HepG2 (cell line): ENCODE data around the gene PTPRM. TPM values are rescaled to one million over a fixed set of nuclear protein-coding genes. Genes with fewer than 3 reads are reported as not detected.

ENCODE experiments used
- ATAC-seq: fragments of 200-7000 bp; cut with Tn5 transposase; 3 replicates; pipeline ENCODE4 v1.9.1; 2020; ENCODE audit warnings: mild to moderate bottlenecking, moderate library complexity
- BruUV-seq: library from RNA; stranded (reverse); fragments of 400-500 nt; replicated peaks from 2 replicates; lab custom pipeline; 2021; lab: Mats Ljungman, UMichigan
- CTCF ChIA-PET: fragments of 300-600 bp; formaldehyde crosslinking; extraction: SDS; loops from one replicate; lab custom pipeline; 2021; ENCODE audit warnings: low total read pairs, inconsistent platforms, low intra/inter-chr PET ratio; lab: Yijun Ruan, JAX
- POLR2A ChIA-PET: fragments of 350-600 bp; sonication (Branson Sonifier 250); formaldehyde crosslinking; loops from one replicate; lab custom pipeline; 2020; ENCODE audit warnings: antibody characterized with exemption, inconsistent platforms; lab: Yijun Ruan, JAX
- DNase-seq: peaks from one replicate; pipeline ENCODE4 v3.0.0-alpha.2; 2015; ENCODE audit warnings: low spot score
- FAIRE-seq: peaks from 3 replicates; lab custom pipeline; 2011; peaks lifted over from hg19 to GRCh38; lab: Jason Lieb, UNC
- H2AFZ ChIP-seq: one replicate; pipeline ENCODE4 v1.6.1; 2011; ENCODE audit warnings: low read length, inconsistent platforms
- H3K27ac ChIP-seq: fragments of 300-600 bp; 3 replicates; pipeline ENCODE4 v1.8.0; 2011; ENCODE audit warnings: mixed run types, mild to moderate bottlenecking, mixed read lengths, low read length, inconsistent platforms; ENCODE audit not compliant: insufficient read depth; ENCODE audit errors: extremely low read length
- H3K27me3 ChIP-seq, 2 experiments: fragments of 200-600 bp in 1 of 2; 2 replicates in 1 of 2; 3 replicates in 1 of 2; pipeline versions ENCODE4 v1.6.0 to v1.8.0; 2011; ENCODE audit warnings: low read length in 2 of 2, mild to moderate bottlenecking in 2 of 2, moderate library complexity in 2 of 2, inconsistent platforms in 1 of 2; ENCODE audit not compliant: insufficient read depth in 2 of 2, control insufficient read depth in 1 of 2
- H3K36me3 ChIP-seq, 2 experiments: fragments of 200-600 bp in 1 of 2; replicated peaks in 1 of 2; 2 replicates in 1 of 2; 3 replicates in 1 of 2; pipeline versions ENCODE4 v1.5.1 to v1.8.0; 2011; ENCODE audit warnings: low read length in 2 of 2, inconsistent platforms in 1 of 2; ENCODE audit not compliant: insufficient read depth in 2 of 2, control insufficient read depth in 1 of 2
- H3K4me1 ChIP-seq: 2 replicates; pipeline ENCODE4 v1.5.1; 2012; ENCODE audit warnings: low read length, inconsistent platforms; ENCODE audit not compliant: insufficient read depth
- H3K4me2 ChIP-seq: 2 replicates; pipeline ENCODE4 v1.6.0; 2011; ENCODE audit warnings: low read depth, low read length, inconsistent platforms
- H3K4me3 ChIP-seq, 3 experiments: fragments of 200-600 bp in 1 of 3; sonication (generic), shearing (Covaris generic) in 1 of 3; replicated peaks in 1 of 3; 2 replicates each; pipeline ENCODE4 v1.5.1; 2011 to 2016; ENCODE audit warnings: low read length in 3 of 3, inconsistent platforms in 2 of 3, low read depth in 2 of 3, mild to moderate bottlenecking in 2 of 3, control low read depth in 1 of 3, mixed read lengths in 1 of 3; ENCODE audit not compliant: insufficient read depth in 1 of 3
- H3K79me2 ChIP-seq: one replicate; pipeline ENCODE4 v1.6.1; 2011; ENCODE audit warnings: low read length, inconsistent platforms; ENCODE audit not compliant: insufficient read depth
- H3K9ac ChIP-seq: 2 replicates; pipeline ENCODE4 v1.6.0; 2011; ENCODE audit warnings: mild to moderate bottlenecking, low read depth, low read length, inconsistent platforms; ENCODE audit not compliant: insufficient read depth
- H3K9me3 ChIP-seq: 2 replicates; pipeline ENCODE4 v1.5.1; 2012; ENCODE audit warnings: mild to moderate bottlenecking, low read length
- H4K20me1 ChIP-seq: 2 replicates; pipeline ENCODE4 v1.6.0; 2011; ENCODE audit warnings: inconsistent platforms, mild to moderate bottlenecking, low read length, moderate library complexity; ENCODE audit not compliant: insufficient read depth
- PHF21A ChIP-seq: sonication (generic); formaldehyde crosslinking; IDR thresholded peaks from 2 replicates; pipeline ENCODE4 v1.5.0; 2020; ENCODE audit warnings: mild to moderate bottlenecking, missing genetic modification reagents
- SYNCRIP ChIP-seq: fragments of 200-400 bp; formaldehyde crosslinking; IDR thresholded peaks from 2 replicates; pipeline ENCODE4 v1.6.1; 2018; ENCODE audit warnings: mild to moderate bottlenecking, low read depth, low read length; ENCODE audit not compliant: insufficient read depth
- TAF1 ChIP-seq: sonication (generic); formaldehyde crosslinking; IDR thresholded peaks from 2 replicates; pipeline ENCODE4 v1.4.0; 2020; ENCODE audit warnings: missing genetic modification reagents
- TCF7L2 ChIP-seq: IDR thresholded peaks from 2 replicates; pipeline ENCODE4 v1.6.1; 2011; ENCODE audit warnings: mild to moderate bottlenecking, low read depth, low read length, moderate library complexity
- ZNF124 ChIP-seq: sonication (generic); formaldehyde crosslinking; IDR thresholded peaks from 2 replicates; pipeline ENCODE4 v1.4.0; 2020; ENCODE audit warnings: missing genetic modification reagents
- ZNF713 ChIP-seq: sonication (generic); formaldehyde crosslinking; IDR thresholded peaks from 2 replicates; pipeline ENCODE4 v1.4.0; 2020; ENCODE audit warnings: mild to moderate bottlenecking, missing genetic modification reagents
- ZNF83 ChIP-seq: sonication (generic); formaldehyde crosslinking; IDR thresholded peaks from 2 replicates; pipeline ENCODE4 v1.4.0; 2020; ENCODE audit warnings: missing genetic modification reagents, mild to moderate bottlenecking, borderline replicate concordance
- ZSCAN29 ChIP-seq: sonication (generic); formaldehyde crosslinking; conservative IDR thresholded peaks from 2 replicates; pipeline ENCODE4 v1.4.0; 2020; ENCODE audit warnings: mild to moderate bottlenecking, missing genetic modification reagents
- ZSCAN30 ChIP-seq: sonication (generic); formaldehyde crosslinking; IDR thresholded peaks from 2 replicates; pipeline ENCODE4 v1.5.0; 2020; ENCODE audit warnings: mild to moderate bottlenecking, missing genetic modification reagents
- WGBS: methylation state at CpG from one replicate; pipeline ENCODE4 v1.1.6; 2017; ENCODE audit warnings: low lambda C conversion rate; 5-methylcytosine and 5-hydroxymethylcytosine counted together
- in situ Hi-C: cut with HindIII; loops from 2 replicates; pipeline ENCODE4 v1.10.0; 2017; ENCODE audit warnings: low pct_unique_long_range_greater_than_20kb; ENCODE audit not compliant: extremely low pct_ligation_motif_present
- intact Hi-C: fragments of 100-400 bp; cut with micrococcal nuclease; formaldehyde crosslinking; loops from one replicate; pipeline ENCODE4 v1.10.0; 2022; ENCODE audit not compliant: unreplicated experiment
- polyA plus RNA-seq, 8 experiments: library from polyadenylated mRNA; depleted of rRNA in 3 of 8; stranded (reverse) in 7 of 8; unstranded in 1 of 8; fragments of >200 nt; fragmentation: Illumina TruSeq in 4 of 8; extraction: Trizol in 4 of 8; gene quantifications; 2 replicates each; pipeline versions ENCODE4 v1.2.1 to v1.2.3, GENCODE V29; 2011 to 2016; ENCODE audit warnings: low read depth in 4 of 8, missing spikeins in 1 of 8, mixed read lengths in 1 of 8; ENCODE audit not compliant: insufficient read depth in 1 of 8
- total RNA-seq, 5 experiments: library from RNA; depleted of rRNA; stranded (reverse); fragments of >200 nt; fragmentation: Illumina TruSeq; extraction: Trizol; gene quantifications; 2 replicates each; pipeline ENCODE4 v1.2.3, GENCODE V29; 2016; ENCODE audit warnings: low read depth in 1 of 5
- TF ChIP-seq, protein P1 (sequence below): sonication (generic); formaldehyde crosslinking; IDR thresholded peaks from 2 replicates; pipeline ENCODE4 v1.8.0; 2022; ENCODE audit warnings: missing genetic modification reagents, mild to moderate bottlenecking, borderline replicate concordance
- TF ChIP-seq, protein P2 (sequence below): sonication (generic); formaldehyde crosslinking; conservative IDR thresholded peaks from 2 replicates; pipeline ENCODE4 v1.4.0; 2020; ENCODE audit warnings: missing genetic modification reagents
- TF ChIP-seq, protein P3 (sequence below): sonication (generic); formaldehyde crosslinking; IDR thresholded peaks from 2 replicates; pipeline ENCODE4 v1.5.0; 2020; ENCODE audit warnings: missing genetic modification reagents

The PTPRM gene
- total and polyA plus RNA-seq, 2 of the 13 experiments (the other 11 are each of a cell fraction or from before 2014, with no cell fraction given): 12.6 to 108 TPM

DNA sequence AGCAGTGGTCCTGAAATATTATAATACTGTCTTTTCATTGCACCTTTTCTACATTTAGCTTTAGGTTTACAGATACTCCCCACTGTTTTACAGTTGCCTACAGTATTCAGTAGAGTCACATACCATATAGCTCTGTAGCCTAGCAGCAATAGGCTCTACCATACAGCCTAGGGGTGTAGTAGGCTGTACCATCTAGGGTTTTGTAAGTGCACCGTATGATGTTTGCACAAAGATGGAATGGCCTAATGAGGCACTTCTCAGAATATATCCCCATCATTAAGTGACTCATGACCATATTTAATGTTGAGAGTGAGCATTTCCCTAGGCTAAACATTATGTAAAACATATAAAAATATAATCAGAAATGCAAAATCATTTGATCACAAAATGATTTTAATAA, 530.8 kb downstream of the PTPRM start:
- WGBS: 0% methylated on average over 1 of the region's 1 CpG
- H3K27ac ChIP-seq: no peak overlapping the region
- no peak for FAIRE-seq
- POLR2A ChIA-PET: no interaction called here
- no peaks in the 10 kb centered on the region for H3K9me3 ChIP-seq
- no peaks in the 10 kb centered on the region for H3K4me1 ChIP-seq
- intact Hi-C loops: no loop called here
- H3K4me2 ChIP-seq: no peak overlapping the region
- BruUV-seq: no TSS peak
- H3K9ac ChIP-seq: no peak overlapping the region
- CTCF ChIA-PET: no interaction called here
- H3K4me3 ChIP-seq: no peak overlapping the region
- ATAC-seq: no peak
- DNase-seq: no peak
- H3K36me3 ChIP-seq: peaks cover 0 to 2% of the 10 kb centered on the region in 2 experiments; a peak in 2 of 5 replicates
- no peaks in the 10 kb centered on the region for H3K79me2 ChIP-seq
- TF ChIP-seq ZNF713 (CRISPR knock-in tag): no peak
- TF ChIP-seq ZNF83: no peak
- no peak for TF ChIP-seq ZSCAN29
- no peak for TF ChIP-seq ZNF124 (CRISPR knock-in tag)
- no peak for TF ChIP-seq TAF1
- H2AFZ ChIP-seq: no peak overlapping the region
- no peaks in the 10 kb centered on the region for H4K20me1 ChIP-seq
- H3K27me3 ChIP-seq: no peaks in the 10 kb centered on the region
- in situ Hi-C loops: no loop called here

DNA sequence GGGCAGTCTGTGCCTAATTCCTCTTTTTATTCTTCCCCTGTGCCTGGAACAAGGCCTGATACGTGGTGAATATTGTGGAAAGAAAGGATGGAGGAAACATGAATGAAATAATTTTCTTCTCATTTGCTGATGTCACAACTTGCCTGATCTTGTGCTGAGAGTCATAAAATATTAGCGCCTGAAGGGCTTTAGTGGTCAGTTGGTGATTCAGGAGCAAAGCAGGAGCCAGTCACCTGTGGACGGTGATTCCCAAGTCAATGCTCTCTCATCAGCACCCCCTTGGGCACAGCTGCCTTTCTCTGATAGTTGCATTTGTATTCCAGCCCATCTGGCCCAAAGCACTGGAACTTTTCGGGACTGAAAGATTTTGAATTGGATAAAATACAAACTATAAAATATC, 539.5 kb downstream of the PTPRM start:
- no peak for ATAC-seq
- CTCF ChIA-PET: no interaction called here
- Histone ChIP-seq H3K27ac (no peak overlapping the region), H3K4me1 (no peaks in the 10 kb centered on the region), H3K9ac (no peak overlapping the region), H4K20me1 (no peaks in the 10 kb centered on the region), H3K27me3 (no peaks in the 10 kb centered on the region), H3K9me3 (no peaks in the 10 kb centered on the region), H3K4me2 (no peak overlapping the region), H2AFZ (no peak overlapping the region), H3K79me2 (no peaks in the 10 kb centered on the region), H3K4me3 (no peak overlapping the region), H3K36me3 (no peaks in the 10 kb centered on the region; a peak in 1 of 5 replicates)
- DNase-seq: no peak
- POLR2A ChIA-PET: no interaction called here
- 98% methylated on average over 4 of the region's 4 CpGs for WGBS
- TF ChIP-seq ZSCAN30 (no peak), PHF21A (CRISPR knock-in tag) (no peak), TCF7L2 (no peak), SYNCRIP (no peak)
- TF ChIP-seq, protein P1, sequence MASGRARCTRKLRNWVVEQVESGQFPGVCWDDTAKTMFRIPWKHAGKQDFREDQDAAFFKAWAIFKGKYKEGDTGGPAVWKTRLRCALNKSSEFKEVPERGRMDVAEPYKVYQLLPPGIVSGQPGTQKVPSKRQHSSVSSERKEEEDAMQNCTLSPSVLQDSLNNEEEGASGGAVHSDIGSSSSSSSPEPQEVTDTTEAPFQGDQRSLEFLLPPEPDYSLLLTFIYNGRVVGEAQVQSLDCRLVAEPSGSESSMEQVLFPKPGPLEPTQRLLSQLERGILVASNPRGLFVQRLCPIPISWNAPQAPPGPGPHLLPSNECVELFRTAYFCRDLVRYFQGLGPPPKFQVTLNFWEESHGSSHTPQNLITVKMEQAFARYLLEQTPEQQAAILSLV (CRISPR knock-in tag): no peak
- TF ChIP-seq, protein P2, sequence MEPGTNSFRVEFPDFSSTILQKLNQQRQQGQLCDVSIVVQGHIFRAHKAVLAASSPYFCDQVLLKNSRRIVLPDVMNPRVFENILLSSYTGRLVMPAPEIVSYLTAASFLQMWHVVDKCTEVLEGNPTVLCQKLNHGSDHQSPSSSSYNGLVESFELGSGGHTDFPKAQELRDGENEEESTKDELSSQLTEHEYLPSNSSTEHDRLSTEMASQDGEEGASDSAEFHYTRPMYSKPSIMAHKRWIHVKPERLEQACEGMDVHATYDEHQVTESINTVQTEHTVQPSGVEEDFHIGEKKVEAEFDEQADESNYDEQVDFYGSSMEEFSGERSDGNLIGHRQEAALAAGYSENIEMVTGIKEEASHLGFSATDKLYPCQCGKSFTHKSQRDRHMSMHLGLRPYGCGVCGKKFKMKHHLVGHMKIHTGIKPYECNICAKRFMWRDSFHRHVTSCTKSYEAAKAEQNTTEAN (CRISPR knock-in tag): no peak
- TF ChIP-seq, protein P3, sequence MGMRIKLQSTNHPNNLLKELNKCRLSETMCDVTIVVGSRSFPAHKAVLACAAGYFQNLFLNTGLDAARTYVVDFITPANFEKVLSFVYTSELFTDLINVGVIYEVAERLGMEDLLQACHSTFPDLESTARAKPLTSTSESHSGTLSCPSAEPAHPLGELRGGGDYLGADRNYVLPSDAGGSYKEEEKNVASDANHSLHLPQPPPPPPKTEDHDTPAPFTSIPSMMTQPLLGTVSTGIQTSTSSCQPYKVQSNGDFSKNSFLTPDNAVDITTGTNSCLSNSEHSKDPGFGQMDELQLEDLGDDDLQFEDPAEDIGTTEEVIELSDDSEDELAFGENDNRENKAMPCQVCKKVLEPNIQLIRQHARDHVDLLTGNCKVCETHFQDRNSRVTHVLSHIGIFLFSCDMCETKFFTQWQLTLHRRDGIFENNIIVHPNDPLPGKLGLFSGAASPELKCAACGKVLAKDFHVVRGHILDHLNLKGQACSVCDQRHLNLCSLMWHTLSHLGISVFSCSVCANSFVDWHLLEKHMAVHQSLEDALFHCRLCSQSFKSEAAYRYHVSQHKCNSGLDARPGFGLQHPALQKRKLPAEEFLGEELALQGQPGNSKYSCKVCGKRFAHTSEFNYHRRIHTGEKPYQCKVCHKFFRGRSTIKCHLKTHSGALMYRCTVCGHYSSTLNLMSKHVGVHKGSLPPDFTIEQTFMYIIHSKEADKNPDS (CRISPR knock-in tag): no peak
- intact Hi-C loops (no loop called here), in situ Hi-C loops (no loop called here)
- no peak for FAIRE-seq
- no TSS peak for BruUV-seq
